HepG2 (cell line): ENCODE data around the gene IFNAR1. TPM values are rescaled to one million over a fixed set of nuclear protein-coding genes. Genes with fewer than 3 reads are reported as not detected.

Experiments
- CCDC6 ChIP-seq: sonication (generic); formaldehyde crosslinking; IDR thresholded peaks from 2 replicates; pipeline ENCODE4 v1.8.1; 2022; ENCODE audit warnings: mild to moderate bottlenecking, missing genetic modification reagents, moderate library complexity
- ELF4 ChIP-seq: sonication (generic); formaldehyde crosslinking; IDR thresholded peaks from 2 replicates; pipeline ENCODE4 v1.5.0; 2020; ENCODE audit warnings: missing genetic modification reagents, mild to moderate bottlenecking, moderate library complexity, borderline replicate concordance
- KLF13 ChIP-seq: sonication (generic); formaldehyde crosslinking; IDR thresholded peaks from 2 replicates; pipeline ENCODE4 v1.4.0; 2020; ENCODE audit warnings: mild to moderate bottlenecking, missing genetic modification reagents
- PHF8 ChIP-seq: sonication (generic); formaldehyde crosslinking; IDR thresholded peaks from 2 replicates; pipeline ENCODE4 v1.5.0; 2020; ENCODE audit warnings: missing genetic modification reagents
- POLR2A ChIP-seq, 2 experiments: IDR thresholded peaks; 2 replicates each; pipeline ENCODE4 v1.6.1; 2011; ENCODE audit warnings: low read depth in 2 of 2, low read length in 2 of 2, mild to moderate bottlenecking in 1 of 2, moderate library complexity in 1 of 2; ENCODE audit not compliant: insufficient read depth in 1 of 2
- ZNF432 ChIP-seq: sonication (generic); formaldehyde crosslinking; IDR thresholded peaks from 2 replicates; pipeline ENCODE4 v1.5.0; 2020; ENCODE audit warnings: missing genetic modification reagents, mild to moderate bottlenecking, borderline replicate concordance
- polyA plus RNA-seq, 8 experiments: library from polyadenylated mRNA; depleted of rRNA in 3 of 8; stranded (reverse) in 7 of 8; unstranded in 1 of 8; fragments of >200 nt; fragmentation: Illumina TruSeq in 4 of 8; extraction: Trizol in 4 of 8; gene quantifications; 2 replicates each; pipeline versions ENCODE4 v1.2.1 to v1.2.3, GENCODE V29; 2011 to 2016; ENCODE audit warnings: low read depth in 4 of 8, missing spikeins in 1 of 8, mixed read lengths in 1 of 8; ENCODE audit not compliant: insufficient read depth in 1 of 8
- total RNA-seq, 5 experiments: library from RNA; depleted of rRNA; stranded (reverse); fragments of >200 nt; fragmentation: Illumina TruSeq; extraction: Trizol; gene quantifications; 2 replicates each; pipeline ENCODE4 v1.2.3, GENCODE V29; 2016; ENCODE audit warnings: low read depth in 1 of 5
- TF ChIP-seq, protein P1 (sequence below): sonication (generic); formaldehyde crosslinking; IDR thresholded peaks from 2 replicates; pipeline ENCODE4 v1.5.0; 2020; ENCODE audit warnings: mild to moderate bottlenecking, missing genetic modification reagents, borderline replicate concordance
- TF ChIP-seq, protein P2 (sequence below): sonication (generic); formaldehyde crosslinking; IDR thresholded peaks from 2 replicates; pipeline ENCODE4; 2020; ENCODE audit warnings: missing genetic modification reagents, mild to moderate bottlenecking, borderline replicate concordance
- TF ChIP-seq, protein P3 (sequence below): sonication (generic); formaldehyde crosslinking; IDR thresholded peaks from 2 replicates; pipeline ENCODE4 v1.4.0; 2020; ENCODE audit warnings: low read depth, missing genetic modification reagents
- TF ChIP-seq, protein P4 (sequence below), 2 experiments: IDR thresholded peaks; 2 replicates each; pipeline ENCODE4 v1.6.1; 2011 to 2012; ENCODE audit warnings: low read length in 2 of 2, borderline replicate concordance in 1 of 2, low read depth in 1 of 2, mild to moderate bottlenecking in 1 of 2, moderate library complexity in 1 of 2

Gene IFNAR1
- total and polyA plus RNA-seq, 2 of the 13 experiments (the other 11 are each of a cell fraction or from before 2014, with no cell fraction given) = 6.7 to 9.3 TPM

DNA sequence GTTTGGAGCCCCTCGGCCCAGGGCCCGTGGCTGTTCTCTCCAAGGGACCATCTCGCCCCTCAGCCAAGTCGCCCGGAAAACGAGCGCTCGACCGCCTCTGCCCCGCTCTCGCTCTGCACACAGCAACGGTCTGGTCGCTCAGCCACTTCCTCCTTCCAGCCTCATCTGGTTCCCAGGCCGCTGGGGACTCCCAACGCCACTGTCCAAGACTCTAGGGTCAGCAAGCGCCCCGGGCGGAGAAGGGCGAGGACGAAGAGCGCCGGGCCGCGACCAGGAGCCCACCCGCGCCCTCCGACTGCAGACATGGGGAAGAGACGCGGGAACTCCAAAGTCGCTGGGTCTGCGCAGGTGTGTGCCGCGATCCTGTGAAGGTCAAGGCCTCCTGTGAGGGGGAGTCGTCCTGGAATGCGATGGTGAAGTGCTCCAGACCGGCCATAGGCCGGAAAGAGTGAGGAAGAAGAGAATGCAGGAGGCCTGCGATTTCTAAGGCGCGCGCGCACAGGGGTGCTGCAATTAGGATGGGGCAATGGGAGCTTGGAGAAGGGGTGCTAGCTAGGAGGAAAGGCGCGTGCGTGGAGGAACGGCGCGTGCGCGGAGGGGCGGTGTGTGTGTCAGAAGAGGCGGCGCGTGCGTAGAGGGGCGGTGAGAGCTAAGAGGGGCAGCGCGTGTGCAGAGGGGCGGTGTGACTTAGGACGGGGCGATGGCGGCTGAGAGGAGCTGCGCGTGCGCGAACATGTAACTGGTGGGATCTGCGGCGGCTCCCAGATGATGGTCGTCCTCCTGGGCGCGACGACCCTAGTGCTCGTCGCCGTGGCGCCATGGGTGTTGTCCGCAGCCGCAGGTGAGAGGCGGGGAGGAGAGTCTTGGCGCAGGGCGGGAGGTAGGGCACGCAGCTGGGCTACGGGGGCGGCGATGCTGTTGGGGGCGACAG, at the start of gene IFNAR1 (continued):
- TF ChIP-seq, protein P1, sequence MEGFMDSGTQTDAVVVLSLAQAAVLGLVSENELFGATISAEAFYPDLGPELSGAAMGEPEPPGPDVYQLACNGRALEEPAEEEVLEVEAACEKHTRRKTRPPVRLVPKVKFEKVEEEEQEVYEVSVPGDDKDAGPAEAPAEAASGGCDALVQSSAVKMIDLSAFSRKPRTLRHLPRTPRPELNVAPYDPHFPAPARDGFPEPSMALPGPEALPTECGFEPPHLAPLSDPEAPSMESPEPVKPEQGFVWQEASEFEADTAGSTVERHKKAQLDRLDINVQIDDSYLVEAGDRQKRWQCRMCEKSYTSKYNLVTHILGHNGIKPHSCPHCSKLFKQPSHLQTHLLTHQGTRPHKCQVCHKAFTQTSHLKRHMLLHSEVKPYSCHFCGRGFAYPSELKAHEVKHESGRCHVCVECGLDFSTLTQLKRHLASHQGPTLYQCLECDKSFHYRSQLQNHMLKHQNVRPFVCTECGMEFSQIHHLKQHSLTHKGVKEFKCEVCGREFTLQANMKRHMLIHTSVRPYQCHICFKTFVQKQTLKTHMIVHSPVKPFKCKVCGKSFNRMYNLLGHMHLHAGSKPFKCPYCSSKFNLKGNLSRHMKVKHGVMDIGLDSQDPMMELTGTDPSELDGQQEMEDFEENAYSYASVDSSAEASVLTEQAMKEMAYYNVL = peak; percentile 82
- TF ChIP-seq ZNF432 (CRISPR knock-in tag) = no peak
- TF ChIP-seq, protein P2, sequence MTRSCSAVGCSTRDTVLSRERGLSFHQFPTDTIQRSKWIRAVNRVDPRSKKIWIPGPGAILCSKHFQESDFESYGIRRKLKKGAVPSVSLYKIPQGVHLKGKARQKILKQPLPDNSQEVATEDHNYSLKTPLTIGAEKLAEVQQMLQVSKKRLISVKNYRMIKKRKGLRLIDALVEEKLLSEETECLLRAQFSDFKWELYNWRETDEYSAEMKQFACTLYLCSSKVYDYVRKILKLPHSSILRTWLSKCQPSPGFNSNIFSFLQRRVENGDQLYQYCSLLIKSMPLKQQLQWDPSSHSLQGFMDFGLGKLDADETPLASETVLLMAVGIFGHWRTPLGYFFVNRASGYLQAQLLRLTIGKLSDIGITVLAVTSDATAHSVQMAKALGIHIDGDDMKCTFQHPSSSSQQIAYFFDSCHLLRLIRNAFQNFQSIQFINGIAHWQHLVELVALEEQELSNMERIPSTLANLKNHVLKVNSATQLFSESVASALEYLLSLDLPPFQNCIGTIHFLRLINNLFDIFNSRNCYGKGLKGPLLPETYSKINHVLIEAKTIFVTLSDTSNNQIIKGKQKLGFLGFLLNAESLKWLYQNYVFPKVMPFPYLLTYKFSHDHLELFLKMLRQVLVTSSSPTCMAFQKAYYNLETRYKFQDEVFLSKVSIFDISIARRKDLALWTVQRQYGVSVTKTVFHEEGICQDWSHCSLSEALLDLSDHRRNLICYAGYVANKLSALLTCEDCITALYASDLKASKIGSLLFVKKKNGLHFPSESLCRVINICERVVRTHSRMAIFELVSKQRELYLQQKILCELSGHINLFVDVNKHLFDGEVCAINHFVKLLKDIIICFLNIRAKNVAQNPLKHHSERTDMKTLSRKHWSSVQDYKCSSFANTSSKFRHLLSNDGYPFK (CRISPR knock-in tag) = peak; percentile 82; the same call in 1 of the 2 replicates
- TF ChIP-seq, protein P3, sequence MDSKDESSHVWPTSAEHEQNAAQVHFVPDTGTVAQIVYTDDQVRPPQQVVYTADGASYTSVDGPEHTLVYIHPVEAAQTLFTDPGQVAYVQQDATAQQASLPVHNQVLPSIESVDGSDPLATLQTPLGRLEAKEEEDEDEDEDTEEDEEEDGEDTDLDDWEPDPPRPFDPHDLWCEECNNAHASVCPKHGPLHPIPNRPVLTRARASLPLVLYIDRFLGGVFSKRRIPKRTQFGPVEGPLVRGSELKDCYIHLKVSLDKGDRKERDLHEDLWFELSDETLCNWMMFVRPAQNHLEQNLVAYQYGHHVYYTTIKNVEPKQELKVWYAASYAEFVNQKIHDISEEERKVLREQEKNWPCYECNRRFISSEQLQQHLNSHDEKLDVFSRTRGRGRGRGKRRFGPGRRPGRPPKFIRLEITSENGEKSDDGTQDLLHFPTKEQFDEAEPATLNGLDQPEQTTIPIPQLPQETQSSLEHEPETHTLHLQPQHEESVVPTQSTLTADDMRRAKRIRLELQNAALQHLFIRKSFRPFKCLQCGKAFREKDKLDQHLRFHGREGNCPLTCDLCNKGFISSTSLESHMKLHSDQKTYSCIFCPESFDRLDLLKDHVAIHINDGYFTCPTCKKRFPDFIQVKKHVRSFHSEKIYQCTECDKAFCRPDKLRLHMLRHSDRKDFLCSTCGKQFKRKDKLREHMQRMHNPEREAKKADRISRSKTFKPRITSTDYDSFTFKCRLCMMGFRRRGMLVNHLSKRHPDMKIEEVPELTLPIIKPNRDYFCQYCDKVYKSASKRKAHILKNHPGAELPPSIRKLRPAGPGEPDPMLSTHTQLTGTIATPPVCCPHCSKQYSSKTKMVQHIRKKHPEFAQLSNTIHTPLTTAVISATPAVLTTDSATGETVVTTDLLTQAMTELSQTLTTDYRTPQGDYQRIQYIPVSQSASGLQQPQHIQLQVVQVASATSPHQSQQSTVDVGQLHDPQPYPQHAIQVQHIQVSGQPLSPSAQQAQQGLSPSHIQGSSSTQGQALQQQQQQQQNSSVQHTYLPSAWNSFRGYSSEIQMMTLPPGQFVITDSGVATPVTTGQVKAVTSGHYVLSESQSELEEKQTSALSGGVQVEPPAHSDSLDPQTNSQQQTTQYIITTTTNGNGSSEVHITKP = peak; percentile 55; the same call in 1 of the 2 replicates
- peak; percentile 92 for TF ChIP-seq PHF8 (CRISPR knock-in tag)
- TF ChIP-seq ELF4 = no peak
- TF ChIP-seq, protein P4, sequence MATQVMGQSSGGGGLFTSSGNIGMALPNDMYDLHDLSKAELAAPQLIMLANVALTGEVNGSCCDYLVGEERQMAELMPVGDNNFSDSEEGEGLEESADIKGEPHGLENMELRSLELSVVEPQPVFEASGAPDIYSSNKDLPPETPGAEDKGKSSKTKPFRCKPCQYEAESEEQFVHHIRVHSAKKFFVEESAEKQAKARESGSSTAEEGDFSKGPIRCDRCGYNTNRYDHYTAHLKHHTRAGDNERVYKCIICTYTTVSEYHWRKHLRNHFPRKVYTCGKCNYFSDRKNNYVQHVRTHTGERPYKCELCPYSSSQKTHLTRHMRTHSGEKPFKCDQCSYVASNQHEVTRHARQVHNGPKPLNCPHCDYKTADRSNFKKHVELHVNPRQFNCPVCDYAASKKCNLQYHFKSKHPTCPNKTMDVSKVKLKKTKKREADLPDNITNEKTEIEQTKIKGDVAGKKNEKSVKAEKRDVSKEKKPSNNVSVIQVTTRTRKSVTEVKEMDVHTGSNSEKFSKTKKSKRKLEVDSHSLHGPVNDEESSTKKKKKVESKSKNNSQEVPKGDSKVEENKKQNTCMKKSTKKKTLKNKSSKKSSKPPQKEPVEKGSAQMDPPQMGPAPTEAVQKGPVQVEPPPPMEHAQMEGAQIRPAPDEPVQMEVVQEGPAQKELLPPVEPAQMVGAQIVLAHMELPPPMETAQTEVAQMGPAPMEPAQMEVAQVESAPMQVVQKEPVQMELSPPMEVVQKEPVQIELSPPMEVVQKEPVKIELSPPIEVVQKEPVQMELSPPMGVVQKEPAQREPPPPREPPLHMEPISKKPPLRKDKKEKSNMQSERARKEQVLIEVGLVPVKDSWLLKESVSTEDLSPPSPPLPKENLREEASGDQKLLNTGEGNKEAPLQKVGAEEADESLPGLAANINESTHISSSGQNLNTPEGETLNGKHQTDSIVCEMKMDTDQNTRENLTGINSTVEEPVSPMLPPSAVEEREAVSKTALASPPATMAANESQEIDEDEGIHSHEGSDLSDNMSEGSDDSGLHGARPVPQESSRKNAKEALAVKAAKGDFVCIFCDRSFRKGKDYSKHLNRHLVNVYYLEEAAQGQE (IDR thresholded peaks at IDR 0.05; ENCODE audit: borderline replicate concordance in 1 of 2, low read depth in 1 of 2, low read length in 2 of 2) = 0 out of 4 replicates have a peak, but pooled peaks of 1 of the 2 experiments have one; percentile 19
- no peak for TF ChIP-seq CCDC6
- peak; percentile 70 to 87 for TF ChIP-seq POLR2A (IDR thresholded peaks at IDR 0.05; ENCODE audit: insufficient read depth in 1 of 2, low read depth in 2 of 2, low read length in 2 of 2)
- no peak for TF ChIP-seq KLF13 (CRISPR knock-in tag)
